Activated T-helper 17 cell treated with anti-CD3 and anti-CD28 coated beads, Interleukin-2, amount 50 U/mL, for 72 hours (primary cell): ENCODE data around the gene SNX10. TPM values are rescaled to one million over a fixed set of nuclear protein-coding genes. Genes with fewer than 3 reads are reported as not detected.

Experiments used
- ATAC-seq: fragments of 150-1000 bp; cut with Tn5 transposase; replicated peaks from 2 replicates; pipeline ENCODE4 v1.10.0; 2021; ENCODE audit warnings: mild to moderate bottlenecking, moderate library complexity
- H3K27ac Mint-ChIP-seq: one replicate; pipeline ENCODE4 v1.8.0; 2022; ENCODE audit warnings: mixed read lengths
- H3K27me3 Mint-ChIP-seq: one replicate; pipeline ENCODE4 v1.8.0; 2022; ENCODE audit warnings: mixed read lengths
- H3K36me3 Mint-ChIP-seq: one replicate; pipeline ENCODE4 v1.8.0; 2022; ENCODE audit warnings: low read depth, mild to moderate bottlenecking, mixed read lengths
- H3K4me1 Mint-ChIP-seq: one replicate; pipeline ENCODE4 v1.8.0; 2022; ENCODE audit warnings: mixed read lengths
- H3K4me3 Mint-ChIP-seq: one replicate; pipeline ENCODE4 v1.8.0; 2022; ENCODE audit warnings: mild to moderate bottlenecking, mixed read lengths
- H3K9me3 Mint-ChIP-seq: one replicate; pipeline ENCODE4 v1.8.0; 2022; ENCODE audit warnings: mixed read lengths
- total RNA-seq, 2 donors: library from RNA; stranded (reverse); gene quantifications; one replicate each; pipeline ENCODE4 v1.2.3, GENCODE V29; 2022

SNX10 gene
- total RNA-seq, 2 donors from 2014 or later: 23.5 to 30.8 TPM

GRCh38 chr7:26357799-26358151 is 66.1 kb downstream of the SNX10 start:
- H3K4me3 Mint-ChIP-seq: no peak overlapping the region
- H3K9me3 Mint-ChIP-seq: no peaks in the 10 kb centered on the region
- H3K27ac Mint-ChIP-seq: peak overlapping the region; percentile 1
- no peaks in the 10 kb centered on the region for H3K4me1 Mint-ChIP-seq
- H3K36me3 Mint-ChIP-seq: peaks cover 6% of the 10 kb centered on the region
- no peaks in the 10 kb centered on the region for H3K27me3 Mint-ChIP-seq
- ATAC-seq: no peak

GRCh38 chr7:26360650-26361049 is 69.0 kb downstream of the SNX10 start:
- Mint-ChIP-seq H3K27ac (no peak overlapping the region), H3K4me1 (peaks cover 4% of the 10 kb centered on the region), H3K36me3 (peaks cover 11% of the 10 kb centered on the region), H3K27me3 (no peaks in the 10 kb centered on the region), H3K4me3 (no peak overlapping the region), H3K9me3 (no peaks in the 10 kb centered on the region)
- no peak for ATAC-seq

- Mint-ChIP-seq H3K4me1 (peaks cover 4% of the 10 kb centered on the region), H3K27me3 (no peaks in the 10 kb centered on the region), H3K27ac (no peak overlapping the region), H3K9me3 (no peaks in the 10 kb centered on the region), H3K4me3 (no peak overlapping the region), H3K36me3 (peaks cover 20% of the 10 kb centered on the region)
- ATAC-seq: no peak
Observed at GRCh38 chr7:26361637-26362036, 70.0 kb downstream of the SNX10 start.

GRCh38 chr7:26363465-26363864 is 71.8 kb downstream of the SNX10 start:
- peaks cover 4% of the 10 kb centered on the region for H3K4me1 Mint-ChIP-seq
- peaks cover 38% of the 10 kb centered on the region for H3K36me3 Mint-ChIP-seq
- no peaks in the 10 kb centered on the region for H3K9me3 Mint-ChIP-seq
- H3K27ac Mint-ChIP-seq: no peak overlapping the region
- H3K27me3 Mint-ChIP-seq: no peaks in the 10 kb centered on the region
- ATAC-seq: no peak
- H3K4me3 Mint-ChIP-seq: no peak overlapping the region

- H3K27me3 Mint-ChIP-seq: no peaks in the 10 kb centered on the region
- ATAC-seq: peak; percentile 55
- no peaks in the 10 kb centered on the region for H3K9me3 Mint-ChIP-seq
- H3K27ac Mint-ChIP-seq: no peak overlapping the region
- peaks cover 4% of the 10 kb centered on the region for H3K4me1 Mint-ChIP-seq
- peaks cover 43% of the 10 kb centered on the region for H3K36me3 Mint-ChIP-seq
- H3K4me3 Mint-ChIP-seq: no peak overlapping the region
Observed at GRCh38 chr7:26365077-26365900, 73.6 kb downstream of the SNX10 start.

- H3K4me3 Mint-ChIP-seq: no peak overlapping the region
- no peaks in the 10 kb centered on the region for H3K9me3 Mint-ChIP-seq
- H3K36me3 Mint-ChIP-seq: peaks cover 44% of the 10 kb centered on the region
- peaks cover 4% of the 10 kb centered on the region for H3K4me1 Mint-ChIP-seq
- no peaks in the 10 kb centered on the region for H3K27me3 Mint-ChIP-seq
- no peak for ATAC-seq
- no peak overlapping the region for H3K27ac Mint-ChIP-seq
Observed at GRCh38 chr7:26365901-26366275, 74.2 kb downstream of the SNX10 start.

- Mint-ChIP-seq H3K27ac (no peak overlapping the region), H3K4me1 (peaks cover 4% of the 10 kb centered on the region), H3K36me3 (peaks cover 54% of the 10 kb centered on the region), H3K4me3 (no peak overlapping the region), H3K27me3 (no peaks in the 10 kb centered on the region), H3K9me3 (no peaks in the 10 kb centered on the region)
- ATAC-seq: no peak
Observed at GRCh38 chr7:26367219-26367711, 75.6 kb downstream of the SNX10 start.

GRCh38 chr7:26368542-26368941 is 76.9 kb downstream of the SNX10 start:
- no peak overlapping the region for H3K4me3 Mint-ChIP-seq
- peaks cover 4% of the 10 kb centered on the region for H3K4me1 Mint-ChIP-seq
- no peak for ATAC-seq
- no peaks in the 10 kb centered on the region for H3K9me3 Mint-ChIP-seq
- H3K27me3 Mint-ChIP-seq: no peaks in the 10 kb centered on the region
- peaks cover 66% of the 10 kb centered on the region for H3K36me3 Mint-ChIP-seq
- no peak overlapping the region for H3K27ac Mint-ChIP-seq

- Mint-ChIP-seq H3K9me3 (no peaks in the 10 kb centered on the region), H3K4me1 (peaks cover 4% of the 10 kb centered on the region), H3K27ac (no peak overlapping the region), H3K36me3 (peaks cover 77% of the 10 kb centered on the region), H3K4me3 (no peak overlapping the region), H3K27me3 (peaks cover 3% of the 10 kb centered on the region)
- ATAC-seq: peak; percentile 56
Observed at GRCh38 chr7:26369593-26369992, 77.9 kb downstream of the SNX10 start.

GRCh38 chr7:26370011-26370410 is 78.3 kb downstream of the SNX10 start:
- Mint-ChIP-seq H3K27me3 (peaks cover 3% of the 10 kb centered on the region), H3K36me3 (peaks cover 74% of the 10 kb centered on the region), H3K9me3 (no peaks in the 10 kb centered on the region), H3K27ac (no peak overlapping the region), H3K4me3 (no peak overlapping the region), H3K4me1 (peaks cover 1% of the 10 kb centered on the region)
- ATAC-seq: no peak

- Mint-ChIP-seq H3K9me3 (no peaks in the 10 kb centered on the region), H3K4me3 (no peak overlapping the region), H3K36me3 (peaks cover 52% of the 10 kb centered on the region), H3K4me1 (no peaks in the 10 kb centered on the region), H3K27me3 (peaks cover 5% of the 10 kb centered on the region), H3K27ac (no peak overlapping the region)
- no peak for ATAC-seq
Observed at GRCh38 chr7:26372249-26372648, 80.6 kb downstream of the SNX10 start.

- no peaks in the 10 kb centered on the region for H3K4me1 Mint-ChIP-seq
- no peak for ATAC-seq
- H3K27me3 Mint-ChIP-seq: peaks cover 6% of the 10 kb centered on the region
- no peaks in the 10 kb centered on the region for H3K9me3 Mint-ChIP-seq
- peaks cover 48% of the 10 kb centered on the region for H3K36me3 Mint-ChIP-seq
- no peak overlapping the region for H3K27ac Mint-ChIP-seq
- H3K4me3 Mint-ChIP-seq: no peak overlapping the region
Observed at GRCh38 chr7:26372704-26373103, 81.0 kb downstream of the SNX10 start.

GRCh38 chr7:26374647-26375373 is 83.1 kb downstream of the SNX10 start:
- Mint-ChIP-seq H3K4me1 (no peaks in the 10 kb centered on the region), H3K4me3 (no peak overlapping the region), H3K27me3 (peaks cover 13% of the 10 kb centered on the region), H3K27ac (no peak overlapping the region), H3K36me3 (peaks cover 39% of the 10 kb centered on the region), H3K9me3 (no peaks in the 10 kb centered on the region)
- no peak for ATAC-seq

GRCh38 chr7:26375726-26376174 is 84.1 kb downstream of the SNX10 start:
- Mint-ChIP-seq H3K27ac (no peak overlapping the region), H3K4me1 (no peaks in the 10 kb centered on the region), H3K9me3 (no peaks in the 10 kb centered on the region), H3K27me3 (peaks cover 13% of the 10 kb centered on the region), H3K36me3 (peaks cover 34% of the 10 kb centered on the region), H3K4me3 (peak overlapping the region; percentile 64)
- peak; percentile 29 for ATAC-seq
